ENCODE results near the gene LRFN2.

DNA sequence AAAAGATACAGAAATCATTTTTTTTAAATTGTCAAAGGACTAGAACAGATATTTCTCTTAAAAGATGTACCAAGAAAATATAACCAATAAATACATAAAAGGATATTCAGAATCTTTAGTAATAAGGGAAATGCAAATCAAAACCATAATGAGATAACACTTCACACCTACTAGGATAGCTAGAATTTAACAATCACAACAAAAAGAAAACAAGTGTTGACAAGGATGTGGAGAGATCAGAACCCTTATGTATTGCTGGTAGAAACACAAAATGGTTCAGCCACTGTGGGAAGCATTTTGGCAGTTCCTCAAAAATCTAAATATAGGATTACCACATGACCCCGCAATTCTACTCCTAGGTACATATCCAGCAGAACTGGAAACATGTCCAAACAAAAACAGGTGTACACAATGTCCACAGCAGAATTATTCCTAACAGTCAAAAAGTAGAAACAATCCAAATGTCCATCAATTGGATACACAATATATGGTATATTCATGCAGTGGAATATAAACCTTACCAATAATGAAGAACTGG is 211.0 kb downstream of the LRFN2 start:
- TF ChIP-seq, protein P1, sequence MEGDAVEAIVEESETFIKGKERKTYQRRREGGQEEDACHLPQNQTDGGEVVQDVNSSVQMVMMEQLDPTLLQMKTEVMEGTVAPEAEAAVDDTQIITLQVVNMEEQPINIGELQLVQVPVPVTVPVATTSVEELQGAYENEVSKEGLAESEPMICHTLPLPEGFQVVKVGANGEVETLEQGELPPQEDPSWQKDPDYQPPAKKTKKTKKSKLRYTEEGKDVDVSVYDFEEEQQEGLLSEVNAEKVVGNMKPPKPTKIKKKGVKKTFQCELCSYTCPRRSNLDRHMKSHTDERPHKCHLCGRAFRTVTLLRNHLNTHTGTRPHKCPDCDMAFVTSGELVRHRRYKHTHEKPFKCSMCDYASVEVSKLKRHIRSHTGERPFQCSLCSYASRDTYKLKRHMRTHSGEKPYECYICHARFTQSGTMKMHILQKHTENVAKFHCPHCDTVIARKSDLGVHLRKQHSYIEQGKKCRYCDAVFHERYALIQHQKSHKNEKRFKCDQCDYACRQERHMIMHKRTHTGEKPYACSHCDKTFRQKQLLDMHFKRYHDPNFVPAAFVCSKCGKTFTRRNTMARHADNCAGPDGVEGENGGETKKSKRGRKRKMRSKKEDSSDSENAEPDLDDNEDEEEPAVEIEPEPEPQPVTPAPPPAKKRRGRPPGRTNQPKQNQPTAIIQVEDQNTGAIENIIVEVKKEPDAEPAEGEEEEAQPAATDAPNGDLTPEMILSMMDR (IDR thresholded peaks at IDR 0.05; ENCODE audit: insufficient read depth, low read depth, low read length): no peak
- TF ChIP-seq EZH2 (IDR thresholded peaks at IDR 0.05; ENCODE audit: insufficient read depth, low read length): no peak

All from astrocyte (in vitro differentiated cells and primary cell).